ENCODE measurements around the gene MRM1.
A peak's percentile ranks its signal among the peaks of the same experiment; 100 is the strongest.
"Not testable (repeated sequence)": the region's sequence is repeated elsewhere in the genome, so short reads cannot be mapped to it uniquely, and the experiment has no call there.

The MRM1 gene

GRCh38 chr17:36602030-36602748 is 806 bp downstream of the MRM1 start:
- DNase-seq (ENCODE audit: low read depth): no peak

GRCh38 chr17:36602924-36603384 is 1.6 kb downstream of the MRM1 start:
- peak; percentile 48 for DNase-seq (ENCODE audit: low read depth)

DNA sequence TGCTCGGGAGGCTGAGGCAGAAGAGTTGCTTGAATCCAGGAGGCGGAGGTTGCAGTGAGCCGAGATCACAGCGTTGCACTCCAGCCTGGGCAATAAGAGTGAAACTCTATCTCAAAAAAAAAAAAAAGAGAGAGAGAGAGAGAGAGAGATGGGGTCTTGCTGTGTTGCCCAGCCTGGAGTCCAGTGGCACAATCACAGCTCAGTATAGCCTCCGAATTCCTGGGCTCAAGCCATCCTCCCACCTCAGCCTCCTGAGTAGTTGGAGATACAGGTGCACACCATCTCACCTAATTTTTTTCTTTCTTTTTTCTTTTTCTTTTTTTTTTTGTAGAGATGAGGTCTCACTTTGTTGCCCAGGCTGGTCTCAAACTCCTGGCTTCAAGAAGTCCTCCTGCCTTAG is 3.6 kb downstream of the MRM1 start:
- DNase-seq (ENCODE audit: low read depth): not testable (repeated sequence)

DNA sequence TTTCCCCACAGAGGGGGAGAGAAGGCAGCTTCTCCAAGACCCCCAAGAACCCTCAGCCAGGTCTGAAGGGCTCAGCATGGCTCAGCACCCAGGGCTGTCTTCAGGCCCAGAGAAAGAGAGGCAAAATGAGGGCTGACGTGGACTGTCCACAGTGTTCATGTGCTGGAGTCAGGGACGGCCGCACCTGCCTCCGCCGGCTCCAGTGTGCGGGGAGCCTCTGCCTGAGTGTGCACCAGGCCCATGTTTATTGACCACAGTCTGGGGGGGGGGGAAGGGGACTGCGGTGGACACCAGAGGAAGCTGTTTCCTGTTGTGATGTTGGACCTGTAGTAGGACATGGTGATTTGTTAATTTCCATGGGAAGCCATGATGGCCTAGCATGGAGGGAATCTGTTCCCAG is 6.9 kb downstream of the MRM1 start:
- no peak for DNase-seq (ENCODE audit: low read depth)

DNA sequence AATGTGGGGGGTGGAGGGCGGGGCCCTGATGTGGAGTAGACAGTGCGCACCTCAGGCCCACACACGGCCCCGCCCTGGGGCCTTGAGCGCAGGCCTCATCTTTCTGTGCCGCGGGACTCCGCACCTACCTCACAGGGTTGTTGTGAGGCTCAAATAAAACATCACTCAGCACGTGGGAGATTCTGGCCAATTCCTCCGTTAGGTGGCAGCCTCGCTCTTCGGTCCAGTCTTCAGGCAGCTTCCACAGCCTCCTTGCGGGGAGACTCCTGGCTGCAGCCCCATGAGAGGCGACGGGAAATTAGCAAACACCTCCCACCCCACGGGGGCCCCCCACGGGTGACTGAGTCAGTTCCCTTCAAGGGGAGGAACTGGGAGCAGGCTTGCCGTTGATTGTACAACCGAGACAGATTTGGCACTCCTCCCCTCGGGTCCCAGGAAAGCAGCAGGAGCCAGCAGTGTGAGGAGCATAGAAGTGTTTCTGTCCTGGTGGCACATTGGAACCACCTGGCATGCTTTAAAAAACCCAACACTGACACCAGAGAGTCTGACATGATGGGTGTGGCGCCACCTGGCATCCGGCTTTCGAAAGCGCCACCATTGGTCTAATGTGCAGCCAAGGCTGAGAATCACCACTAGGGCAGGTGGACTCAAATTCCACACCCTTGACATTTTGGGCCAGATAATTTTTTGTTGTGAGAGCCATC is 7.6 kb downstream of the MRM1 start:
- no peak for DNase-seq (ENCODE audit: low read depth)

- no peak for DNase-seq (ENCODE audit: low read depth)
These were observed 8.1 kb downstream of the MRM1 start for GRCh38 chr17:36609498-36609862.

- DNase-seq (ENCODE audit: low read depth): no peak
These were observed 9.1 kb downstream of the MRM1 start for GRCh38 chr17:36610474-36610873.

DNA sequence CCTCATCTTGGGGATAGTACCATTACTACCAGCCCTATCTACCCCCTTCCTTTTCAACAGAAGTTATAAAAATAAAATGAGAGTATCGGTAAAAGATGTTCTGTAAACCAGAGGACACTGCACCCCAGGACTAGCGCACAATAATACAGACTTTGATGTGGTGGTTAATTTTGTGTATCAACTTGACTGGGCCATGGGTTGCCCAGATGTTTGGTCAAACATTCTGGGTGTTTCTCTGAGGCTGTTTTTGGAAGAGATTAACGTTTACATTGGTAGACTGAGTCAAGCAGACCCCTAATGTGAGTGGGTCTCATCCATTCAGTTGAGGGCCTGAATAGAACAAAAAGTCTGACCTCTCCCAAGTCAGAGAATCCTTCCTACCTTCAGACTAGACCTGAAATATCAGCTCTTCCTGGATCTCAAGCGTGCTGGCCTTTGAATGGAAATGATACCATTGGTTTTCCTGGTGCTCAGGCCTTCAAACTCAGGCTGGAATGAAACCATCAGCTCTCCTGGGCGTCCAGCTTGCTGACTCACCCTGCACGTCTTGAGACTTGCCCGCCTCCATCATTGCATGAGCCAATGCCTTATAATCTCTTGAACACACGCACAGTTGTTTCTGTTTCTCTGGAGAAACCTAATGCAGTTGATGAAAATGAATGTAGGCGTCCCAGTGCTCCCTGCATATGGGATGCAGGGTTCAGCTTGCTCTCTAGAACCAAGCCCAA is 10.1 kb downstream of the MRM1 start:
- no peak for DNase-seq (ENCODE audit: low read depth)

DNA sequence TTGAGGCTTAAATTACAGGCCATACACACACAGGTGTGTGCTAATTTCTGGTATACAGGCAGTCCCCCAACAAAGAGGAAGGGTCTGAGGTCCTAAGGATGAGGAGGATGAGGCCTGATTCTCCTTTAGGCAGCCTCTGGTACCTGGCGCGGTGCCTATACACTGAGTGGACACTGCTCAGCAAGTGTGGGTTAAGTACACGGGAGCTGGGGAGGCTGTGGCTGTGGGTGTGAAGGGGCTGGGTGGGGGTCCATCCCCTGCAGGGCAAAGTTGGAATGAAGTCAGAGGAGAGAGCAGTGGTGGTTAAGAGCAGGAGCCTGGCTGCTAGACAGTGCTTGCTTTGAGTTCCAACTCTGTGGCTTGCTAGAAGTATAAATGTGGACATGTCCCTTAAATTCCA is 10.9 kb downstream of the MRM1 start:
- DNase-seq (ENCODE audit: low read depth): no peak

GRCh38 chr17:36613155-36613554 is 11.8 kb downstream of the MRM1 start:
- no peak for DNase-seq (ENCODE audit: low read depth)

GRCh38 chr17:36614081-36614480 is 12.7 kb downstream of the MRM1 start:
- DNase-seq (ENCODE audit: low read depth): no peak

DNA sequence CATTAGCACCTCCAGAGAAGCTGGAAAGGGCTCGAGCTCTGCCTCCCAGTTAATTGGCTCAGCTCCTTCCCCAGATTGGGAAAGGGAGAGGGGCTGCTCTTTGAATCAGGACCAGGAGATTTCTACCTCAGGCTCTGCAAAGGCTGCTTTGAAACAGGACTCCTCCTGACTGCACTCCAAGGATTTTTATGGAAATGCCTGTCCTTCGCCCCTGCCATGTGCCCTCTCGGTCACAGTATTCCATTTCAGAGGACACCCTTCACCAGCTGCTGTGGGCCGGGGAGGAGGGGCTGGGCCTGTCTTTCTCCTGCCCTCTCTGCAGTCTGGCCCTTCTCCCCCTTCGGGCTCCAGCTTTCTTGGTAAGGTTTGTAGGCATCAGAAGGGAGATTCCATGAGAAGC is 13.6 kb downstream of the MRM1 start:
- no peak for DNase-seq (ENCODE audit: low read depth)

DNA sequence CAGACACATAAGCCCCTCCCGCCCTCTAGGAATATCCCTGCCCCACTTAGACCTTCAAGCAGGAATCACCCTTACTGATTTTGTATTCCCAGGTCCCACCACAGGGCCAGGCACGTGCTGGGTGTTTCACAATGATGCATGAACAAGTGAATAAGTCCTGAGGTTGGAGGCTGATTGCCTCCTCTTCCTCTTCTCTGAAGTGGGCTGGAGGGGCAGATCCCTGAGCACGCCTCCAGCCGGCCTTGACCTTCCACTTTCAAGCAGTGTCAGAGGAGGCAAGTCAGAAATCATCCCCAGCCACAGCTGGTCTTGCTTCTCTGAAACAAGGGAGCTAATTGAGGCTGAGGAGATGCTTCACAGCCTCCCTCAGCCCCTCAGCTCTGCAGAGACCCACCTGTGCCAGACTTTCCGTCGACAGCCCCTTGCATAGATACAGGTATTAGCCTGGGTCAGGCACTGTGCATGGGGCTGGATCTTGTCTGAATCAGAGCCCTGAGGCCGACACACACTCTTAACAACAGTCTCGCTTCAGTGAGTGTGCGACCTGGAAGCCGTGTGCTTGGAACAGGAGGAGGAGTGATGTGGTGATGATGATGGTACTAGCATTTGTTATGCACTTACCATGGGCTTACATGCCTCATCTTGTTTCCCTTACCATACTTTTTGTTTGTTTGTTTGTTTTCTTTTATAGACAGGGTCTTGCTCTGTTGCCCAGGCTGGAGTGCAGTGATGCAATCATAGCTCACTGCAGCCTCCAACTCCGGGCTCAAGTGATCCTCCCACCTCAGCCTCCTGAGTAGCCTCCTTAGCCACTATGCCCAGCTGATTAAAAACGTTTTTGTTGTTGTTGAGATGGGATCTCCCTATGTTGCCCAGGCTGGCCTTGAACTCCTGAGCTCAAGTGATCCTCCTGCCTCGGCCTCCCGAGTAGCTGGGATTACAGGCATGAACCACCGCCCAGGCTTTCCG is 15.0 kb downstream of the MRM1 start:
- DNase-seq (ENCODE audit: low read depth): no peak

DNA sequence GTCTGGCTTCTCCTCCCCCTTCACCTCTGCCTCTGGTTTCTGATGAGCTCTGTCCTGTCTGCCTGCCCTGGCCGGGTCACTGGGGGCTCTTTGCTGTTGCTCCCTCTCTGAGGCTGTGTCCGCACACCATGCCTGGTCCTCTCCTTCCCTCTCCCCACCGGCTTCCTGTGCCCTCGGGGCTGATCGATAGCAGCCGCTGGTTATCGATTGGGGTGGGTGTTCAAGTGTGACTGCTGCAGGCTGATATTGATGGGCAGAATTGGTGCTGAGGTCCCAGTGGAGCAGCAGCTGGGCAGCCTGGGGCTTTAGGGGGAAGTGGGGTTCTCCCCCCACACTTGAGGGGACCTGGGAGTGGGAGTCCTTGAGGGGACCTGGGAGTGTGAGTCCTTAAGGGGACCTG is 16.4 kb downstream of the MRM1 start:
- no peak for DNase-seq (ENCODE audit: low read depth)

GRCh38 chr17:36623281-36623680 is 21.9 kb downstream of the MRM1 start:
- no peak for DNase-seq (ENCODE audit: low read depth)

- no peak for DNase-seq (ENCODE audit: low read depth)
These were observed 23.8 kb downstream of the MRM1 start for GRCh38 chr17:36625188-36625587.

DNA sequence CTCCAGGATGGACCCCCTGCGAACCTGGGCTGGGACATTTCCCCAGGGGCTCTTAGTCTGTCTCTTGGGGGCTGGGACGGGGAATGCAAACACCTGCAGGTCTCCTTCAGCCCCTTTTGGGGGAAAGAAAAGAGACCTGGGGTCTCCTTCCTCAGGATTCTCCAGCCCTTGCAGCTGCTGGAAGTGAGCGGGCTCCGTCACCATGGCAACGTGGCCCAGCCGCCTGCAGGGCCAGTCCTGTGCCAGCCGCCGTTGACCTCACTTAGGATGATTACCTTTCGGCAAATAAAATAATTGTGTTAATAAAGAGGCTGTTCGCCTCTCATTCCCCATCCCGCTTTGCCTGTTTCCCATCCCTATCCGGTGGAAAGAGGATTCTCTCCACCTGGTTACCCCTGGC is 25.7 kb downstream of the MRM1 start:
- no peak for DNase-seq (ENCODE audit: low read depth)

DNA sequence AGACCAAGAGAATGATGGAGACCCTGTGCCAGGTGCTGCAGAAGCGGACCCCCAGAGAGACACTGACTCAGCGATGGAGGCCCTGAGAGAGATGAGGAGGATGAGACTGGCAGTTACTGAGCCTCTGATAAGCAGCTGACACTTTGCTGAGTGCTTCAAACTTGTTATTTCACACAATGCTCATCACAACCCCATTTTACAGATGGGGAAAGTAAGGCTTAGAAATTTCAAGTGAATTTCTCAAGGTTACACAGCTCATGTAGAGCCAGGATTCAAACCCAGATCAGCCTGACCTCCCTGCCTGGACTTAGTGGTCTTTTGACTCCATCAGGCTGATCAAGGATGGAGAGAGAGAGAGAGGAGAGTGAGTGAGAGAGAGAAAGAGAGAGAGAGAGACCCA is 27.2 kb downstream of the MRM1 start:
- no peak for DNase-seq (ENCODE audit: low read depth)

- DNase-seq (ENCODE audit: low read depth): peak; percentile 40
These were observed 28.0 kb downstream of the MRM1 start for GRCh38 chr17:36629252-36629847.

DNA sequence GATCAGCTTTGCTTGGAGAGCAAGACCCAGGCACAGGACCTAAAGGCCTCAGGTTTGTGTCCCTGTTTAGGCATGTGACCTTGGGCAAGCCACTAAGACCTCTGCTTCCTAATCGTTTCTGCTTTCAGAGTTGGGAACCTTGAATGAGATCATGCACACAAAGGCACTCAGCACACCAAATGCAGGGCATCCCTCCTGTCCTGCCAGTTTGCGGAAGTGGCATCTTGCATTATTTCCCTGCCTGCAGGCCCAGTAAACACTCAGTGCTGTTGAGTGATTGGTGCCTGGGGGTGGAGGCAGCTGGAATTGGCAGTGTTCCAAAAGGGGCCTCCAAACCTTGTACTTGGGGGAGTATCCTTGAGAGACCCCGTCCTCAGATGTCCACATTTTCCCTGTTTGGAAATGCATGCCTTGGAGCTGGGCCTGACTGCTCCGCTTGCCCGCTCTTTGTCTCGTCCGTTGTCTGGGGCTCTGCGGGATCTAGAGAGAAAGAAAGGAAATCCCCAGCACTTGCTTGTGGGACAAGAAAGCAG is 28.7 kb downstream of the MRM1 start:
- no peak for DNase-seq (ENCODE audit: low read depth)

GRCh38 chr17:36631022-36631421 is 29.6 kb downstream of the MRM1 start:
- DNase-seq (ENCODE audit: low read depth): no peak
